ENCODE results near the gene KIRREL1. TPM values are rescaled to one million over a fixed set of nuclear protein-coding genes. Genes with fewer than 3 reads are reported as not detected.

Gene KIRREL1
- total RNA-seq, result not detected in 2 replicates

GRCh38 chr1:157993147-157993917, at the start of gene KIRREL1:
Gene KIRREL1 (plus strand): TSS chr1:157993645. CDS start chr1:157993677, 32 bp downstream.
- H3K36me3 Mint-ChIP-seq (ENCODE audit: low read depth), result no peaks in the 10 kb centered on the region
- H3K27me3 Mint-ChIP-seq (ENCODE audit: insufficient read depth), result peaks cover 43% of the 10 kb centered on the region
- H3K4me3 Mint-ChIP-seq, result no peak within 1 kb of the TSS
- intact Hi-C loops (cut with micrococcal nuclease), result no loop called here
- no peak within 1 kb of the TSS for H3K27ac Mint-ChIP-seq
- no peaks in the 10 kb centered on the region for H3K4me1 Mint-ChIP-seq (ENCODE audit: low read depth)
- H3K9me3 Mint-ChIP-seq, result no peaks in the 10 kb centered on the region
- no peak for DNase-seq (ENCODE audit: low spot score)

- Mint-ChIP-seq H3K4me3 (no peak overlapping the region), H3K36me3 (ENCODE audit: low read depth) (no peaks in the 10 kb centered on the region), H3K4me1 (ENCODE audit: low read depth) (no peaks in the 10 kb centered on the region), H3K27me3 (ENCODE audit: insufficient read depth) (peaks cover 6% of the 10 kb centered on the region), H3K27ac (no peak overlapping the region), H3K9me3 (no peaks in the 10 kb centered on the region)
- DNase-seq (ENCODE audit: low spot score), result no peak
- intact Hi-C loops (cut with micrococcal nuclease), result loop anchor here (5.0 kb wide), 1 partner anchor 362 kb away; no protein-coding TSS in a partner anchor
These were observed 48.7 kb upstream of the KIRREL1 start for GRCh38 chr1:157944663-157945280.

- DNase-seq (ENCODE audit: low spot score), result no peak
- no peak overlapping the region for H3K4me3 Mint-ChIP-seq
- intact Hi-C loops (cut with micrococcal nuclease), result loop anchor here (5.0 kb wide), 1 partner anchor 366 kb away; no protein-coding TSS in a partner anchor
- H3K27me3 Mint-ChIP-seq (ENCODE audit: insufficient read depth), result peaks cover 9% of the 10 kb centered on the region
- no peak overlapping the region for H3K27ac Mint-ChIP-seq
- H3K9me3 Mint-ChIP-seq, result no peaks in the 10 kb centered on the region
- H3K36me3 Mint-ChIP-seq (ENCODE audit: low read depth), result no peaks in the 10 kb centered on the region
- H3K4me1 Mint-ChIP-seq (ENCODE audit: low read depth), result no peaks in the 10 kb centered on the region
These were observed 45.0 kb upstream of the KIRREL1 start for GRCh38 chr1:157948312-157949073.

GRCh38 chr1:157949074-157949354, 44.4 kb upstream of the KIRREL1 start:
- peaks cover 9% of the 10 kb centered on the region for H3K27me3 Mint-ChIP-seq (ENCODE audit: insufficient read depth)
- no peaks in the 10 kb centered on the region for H3K9me3 Mint-ChIP-seq
- no peaks in the 10 kb centered on the region for H3K36me3 Mint-ChIP-seq (ENCODE audit: low read depth)
- no peak overlapping the region for H3K27ac Mint-ChIP-seq
- no peak overlapping the region for H3K4me3 Mint-ChIP-seq
- intact Hi-C loops (cut with micrococcal nuclease), result loop anchor here (5.0 kb wide), 1 partner anchor 367 kb away; no protein-coding TSS in a partner anchor
- no peak for DNase-seq (ENCODE audit: low spot score)
- no peaks in the 10 kb centered on the region for H3K4me1 Mint-ChIP-seq (ENCODE audit: low read depth)

DNA sequence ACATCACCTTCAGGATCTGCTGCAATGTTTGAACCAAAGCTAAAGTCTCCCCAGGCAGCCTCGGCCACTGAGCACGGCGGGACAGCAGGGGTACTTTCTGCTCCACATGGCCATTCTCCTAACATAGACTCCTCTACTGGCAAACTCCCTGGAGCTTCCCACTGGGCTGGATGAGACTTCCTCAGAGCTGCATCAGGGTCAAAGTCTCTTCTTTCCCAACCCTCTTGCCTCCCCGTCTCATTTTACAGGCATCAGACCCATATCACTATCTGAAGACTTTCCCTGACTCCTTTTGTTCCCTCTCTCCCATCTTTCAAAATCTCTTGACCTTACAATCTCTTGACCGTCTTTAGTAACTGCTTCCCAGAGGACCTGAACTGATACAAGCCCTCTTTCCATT, 42.2 kb upstream of the KIRREL1 start:
- intact Hi-C loops (cut with micrococcal nuclease), result no loop called here
- no peak overlapping the region for H3K4me3 Mint-ChIP-seq
- H3K27me3 Mint-ChIP-seq (ENCODE audit: insufficient read depth), result peaks cover 10% of the 10 kb centered on the region
- H3K4me1 Mint-ChIP-seq (ENCODE audit: low read depth), result no peaks in the 10 kb centered on the region
- no peak overlapping the region for H3K27ac Mint-ChIP-seq
- H3K9me3 Mint-ChIP-seq, result no peaks in the 10 kb centered on the region
- DNase-seq (ENCODE audit: low spot score), result no peak
- no peaks in the 10 kb centered on the region for H3K36me3 Mint-ChIP-seq (ENCODE audit: low read depth)

DNA sequence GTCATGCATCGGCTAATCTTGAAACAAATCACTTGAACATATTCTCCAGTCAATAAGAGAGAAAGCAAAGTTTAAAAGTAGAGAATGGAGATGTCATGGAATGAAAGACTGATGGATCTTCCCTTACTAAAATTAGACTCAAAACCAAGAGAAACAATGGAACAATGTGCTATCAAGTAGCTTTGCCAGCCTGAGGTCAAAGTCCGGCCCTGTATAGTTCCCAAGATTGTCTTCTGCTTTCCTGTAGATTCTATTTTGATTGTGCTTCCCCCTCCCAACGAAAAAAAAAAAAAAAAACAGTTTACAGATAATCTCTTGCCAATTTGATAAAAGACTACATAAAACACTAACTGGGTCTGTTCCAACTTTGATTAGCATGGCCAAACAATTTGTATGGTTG, 40.8 kb upstream of the KIRREL1 start:
- Mint-ChIP-seq H3K27ac (no peak overlapping the region), H3K4me3 (no peak overlapping the region), H3K36me3 (ENCODE audit: low read depth) (no peaks in the 10 kb centered on the region), H3K9me3 (no peaks in the 10 kb centered on the region), H3K27me3 (ENCODE audit: insufficient read depth) (peaks cover 12% of the 10 kb centered on the region), H3K4me1 (ENCODE audit: low read depth) (no peaks in the 10 kb centered on the region)
- DNase-seq (ENCODE audit: low spot score), result no peak
- intact Hi-C loops (cut with micrococcal nuclease), result no loop called here

GRCh38 chr1:157955221-157955620, 38.2 kb upstream of the KIRREL1 start:
- intact Hi-C loops (cut with micrococcal nuclease), result no loop called here
- Mint-ChIP-seq H3K27me3 (ENCODE audit: insufficient read depth) (peaks cover 15% of the 10 kb centered on the region), H3K4me3 (no peak overlapping the region), H3K9me3 (no peaks in the 10 kb centered on the region), H3K4me1 (ENCODE audit: low read depth) (no peaks in the 10 kb centered on the region), H3K36me3 (ENCODE audit: low read depth) (no peaks in the 10 kb centered on the region), H3K27ac (no peak overlapping the region)
- DNase-seq (ENCODE audit: low spot score), result no peak

DNA sequence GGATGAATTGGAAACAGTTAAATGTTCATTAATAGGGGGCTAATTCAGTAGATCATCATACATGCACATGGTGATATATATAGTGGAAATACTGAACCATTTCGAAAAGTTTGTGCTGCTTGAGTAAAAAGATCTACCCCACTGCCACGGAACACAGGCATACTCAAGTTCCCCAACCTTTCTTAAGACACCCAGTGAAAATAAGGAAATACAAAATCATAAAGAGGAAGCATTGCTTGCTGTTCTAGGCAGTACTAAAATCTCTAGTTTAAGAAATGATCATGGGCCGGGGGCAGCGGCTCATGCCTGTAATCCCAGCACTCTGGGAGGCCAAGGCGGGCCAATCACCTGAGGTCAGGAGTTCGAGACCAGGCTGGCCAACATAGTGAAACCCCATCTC, 37.6 kb upstream of the KIRREL1 start:
- Mint-ChIP-seq H3K27me3 (ENCODE audit: insufficient read depth) (peaks cover 15% of the 10 kb centered on the region), H3K36me3 (ENCODE audit: low read depth) (no peaks in the 10 kb centered on the region), H3K4me3 (no peak overlapping the region), H3K27ac (no peak overlapping the region), H3K4me1 (ENCODE audit: low read depth) (no peaks in the 10 kb centered on the region), H3K9me3 (no peaks in the 10 kb centered on the region)
- intact Hi-C loops (cut with micrococcal nuclease), result no loop called here
- no peak for DNase-seq (ENCODE audit: low spot score)

GRCh38 chr1:157956732-157957131, 36.7 kb upstream of the KIRREL1 start:
- no peaks in the 10 kb centered on the region for H3K4me1 Mint-ChIP-seq (ENCODE audit: low read depth)
- no peak overlapping the region for H3K27ac Mint-ChIP-seq
- no peaks in the 10 kb centered on the region for H3K9me3 Mint-ChIP-seq
- no peak overlapping the region for H3K4me3 Mint-ChIP-seq
- H3K27me3 Mint-ChIP-seq (ENCODE audit: insufficient read depth), result peaks cover 15% of the 10 kb centered on the region
- DNase-seq (ENCODE audit: low spot score), result no peak
- intact Hi-C loops (cut with micrococcal nuclease), result no loop called here
- H3K36me3 Mint-ChIP-seq (ENCODE audit: low read depth), result no peaks in the 10 kb centered on the region

GRCh38 chr1:157958263-157958662, 35.2 kb upstream of the KIRREL1 start:
- Mint-ChIP-seq H3K4me3 (no peak overlapping the region), H3K4me1 (ENCODE audit: low read depth) (no peaks in the 10 kb centered on the region), H3K9me3 (no peaks in the 10 kb centered on the region), H3K36me3 (ENCODE audit: low read depth) (no peaks in the 10 kb centered on the region), H3K27me3 (ENCODE audit: insufficient read depth) (peaks cover 11% of the 10 kb centered on the region), H3K27ac (no peak overlapping the region)
- intact Hi-C loops (cut with micrococcal nuclease), result no loop called here
- DNase-seq (ENCODE audit: low spot score), result no peak

- H3K27me3 Mint-ChIP-seq (ENCODE audit: insufficient read depth), result peaks cover 8% of the 10 kb centered on the region
- H3K36me3 Mint-ChIP-seq (ENCODE audit: low read depth), result no peaks in the 10 kb centered on the region
- H3K4me3 Mint-ChIP-seq, result no peak overlapping the region
- DNase-seq (ENCODE audit: low spot score), result no peak
- no peak overlapping the region for H3K27ac Mint-ChIP-seq
- H3K4me1 Mint-ChIP-seq (ENCODE audit: low read depth), result no peaks in the 10 kb centered on the region
- no peaks in the 10 kb centered on the region for H3K9me3 Mint-ChIP-seq
- intact Hi-C loops (cut with micrococcal nuclease), result no loop called here
These were observed 33.7 kb upstream of the KIRREL1 start for GRCh38 chr1:157959750-157960149.

- DNase-seq (ENCODE audit: low spot score), result no peak
- Mint-ChIP-seq H3K27me3 (ENCODE audit: insufficient read depth) (peaks cover 7% of the 10 kb centered on the region), H3K9me3 (no peaks in the 10 kb centered on the region), H3K4me1 (ENCODE audit: low read depth) (no peaks in the 10 kb centered on the region), H3K36me3 (ENCODE audit: low read depth) (no peaks in the 10 kb centered on the region), H3K27ac (no peak overlapping the region), H3K4me3 (no peak overlapping the region)
- intact Hi-C loops (cut with micrococcal nuclease), result no loop called here
These were observed 32.7 kb upstream of the KIRREL1 start for GRCh38 chr1:157960773-157961172.
